A549 (cell line): ENCODE results near the gene NHERF1.

Experiments
- ELK1 ChIP-seq: fragments of 150-350 bp; IDR thresholded peaks from 2 replicates; pipeline ENCODE4 v1.6.1; 2014; ENCODE audit warnings: low read depth, mild to moderate bottlenecking, low read length
- EP300 ChIP-seq, 2 experiments: fragments of >200 bp; sonication (Bioruptor Twin); formaldehyde crosslinking; IDR thresholded peaks; 2 replicates in 1 of 2; 3 replicates in 1 of 2; pipeline ENCODE4 v1.6.1; 2016 to 2017
- JUN ChIP-seq, 2 experiments: fragments of >200 bp; sonication (Bioruptor Twin); formaldehyde crosslinking; IDR thresholded peaks; 2 replicates in 1 of 2; 3 replicates in 1 of 2; pipeline ENCODE4 v1.6.1; 2016 to 2017
- MAFK ChIP-seq: fragments of 450-650 bp; IDR thresholded peaks from 2 replicates; pipeline ENCODE4 v1.6.1; 2014; ENCODE audit not compliant: partially characterized antibody
- MAZ ChIP-seq: fragments of 150-350 bp; IDR thresholded peaks from 2 replicates; pipeline ENCODE4 v1.6.1; 2014; ENCODE audit warnings: antibody characterized with exemption, low read depth, low read length, borderline replicate concordance
- MYC ChIP-seq: IDR thresholded peaks from 2 replicates; pipeline ENCODE4 v1.6.1; 2012; ENCODE audit warnings: mild to moderate bottlenecking, inconsistent platforms, low read length, improper control_type of control experiment, borderline replicate concordance
- NR3C1 ChIP-seq: fragments of >200 bp; sonication (Bioruptor Twin); formaldehyde crosslinking; IDR thresholded peaks from 3 replicates; pipeline ENCODE4 v1.6.1; 2017
- PBX3 ChIP-seq: IDR thresholded peaks from 2 replicates; pipeline ENCODE4 v1.6.1; 2012
- POLR2AphosphoS2 ChIP-seq: conservative IDR thresholded peaks from 2 replicates; pipeline ENCODE4 v1.6.1; 2012; ENCODE audit warnings: low read length, improper control_type of control experiment, inconsistent platforms
- SMC3 ChIP-seq: fragments of >200 bp; sonication (Bioruptor Twin); formaldehyde crosslinking; IDR thresholded peaks from 3 replicates; pipeline ENCODE4 v1.6.1; 2018; ENCODE audit warnings: inconsistent platforms
- TFCP2L1 ChIP-seq: fragments of 250-450 bp; sonication (Bioruptor Pico); IDR thresholded peaks from 2 replicates; pipeline ENCODE4 v1.5.0; 2021; ENCODE audit warnings: mild to moderate bottlenecking
- ZFP36 ChIP-seq: fragments of 450-650 bp; IDR thresholded peaks from 2 replicates; pipeline ENCODE4 v1.6.1; 2014; ENCODE audit warnings: borderline replicate concordance; ENCODE audit not compliant: partially characterized antibody
- ZSCAN20 ChIP-seq: fragments of 250-450 bp; sonication (Bioruptor Pico); IDR thresholded peaks from 2 replicates; pipeline ENCODE4 v1.8.0; 2022; ENCODE audit warnings: mild to moderate bottlenecking, moderate library complexity
- TF ChIP-seq, protein P1 (sequence below): fragments of >200 bp; sonication (Bioruptor Twin); formaldehyde crosslinking; IDR thresholded peaks from 3 replicates; pipeline ENCODE4 v1.5.1; 2016

GRCh38 chr17:74768069-74768762, 19.8 kb downstream of the NHERF1 start:
- TF ChIP-seq POLR2AphosphoS2 (no peak), SMC3 (no peak), EP300 (IDR thresholded peaks at IDR 0.05) (no peak), MAZ (no peak), MAFK (no peak), PBX3 (no peak), ZFP36 (no peak), TFCP2L1 (CRISPR knock-in tag) (no peak), NR3C1 (no peak), ELK1 (no peak), JUN (IDR thresholded peaks at IDR 0.05) (no peak), ZSCAN20 (CRISPR knock-in tag) (no peak), MYC (no peak)
- TF ChIP-seq, protein P1, sequence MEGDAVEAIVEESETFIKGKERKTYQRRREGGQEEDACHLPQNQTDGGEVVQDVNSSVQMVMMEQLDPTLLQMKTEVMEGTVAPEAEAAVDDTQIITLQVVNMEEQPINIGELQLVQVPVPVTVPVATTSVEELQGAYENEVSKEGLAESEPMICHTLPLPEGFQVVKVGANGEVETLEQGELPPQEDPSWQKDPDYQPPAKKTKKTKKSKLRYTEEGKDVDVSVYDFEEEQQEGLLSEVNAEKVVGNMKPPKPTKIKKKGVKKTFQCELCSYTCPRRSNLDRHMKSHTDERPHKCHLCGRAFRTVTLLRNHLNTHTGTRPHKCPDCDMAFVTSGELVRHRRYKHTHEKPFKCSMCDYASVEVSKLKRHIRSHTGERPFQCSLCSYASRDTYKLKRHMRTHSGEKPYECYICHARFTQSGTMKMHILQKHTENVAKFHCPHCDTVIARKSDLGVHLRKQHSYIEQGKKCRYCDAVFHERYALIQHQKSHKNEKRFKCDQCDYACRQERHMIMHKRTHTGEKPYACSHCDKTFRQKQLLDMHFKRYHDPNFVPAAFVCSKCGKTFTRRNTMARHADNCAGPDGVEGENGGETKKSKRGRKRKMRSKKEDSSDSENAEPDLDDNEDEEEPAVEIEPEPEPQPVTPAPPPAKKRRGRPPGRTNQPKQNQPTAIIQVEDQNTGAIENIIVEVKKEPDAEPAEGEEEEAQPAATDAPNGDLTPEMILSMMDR: no peak; the same call in 2 of the 3 replicates
